ENCODE results near the gene COL1A2. TPM values are rescaled to one million over a fixed set of nuclear protein-coding genes. Genes with fewer than 3 reads are reported as not detected.

The COL1A2 gene
- polyA plus RNA-seq, 2 of the 4 experiments (the other 2 are of a cell fraction), result 0.14 TPM; not detected in 1

GRCh38 chr7:94433224-94433623, 38.5 kb downstream of the COL1A2 start:
- CTCF ChIA-PET, result interaction anchor here (0.8 to 2.0 kb wide), 4 partner anchors 137 to 813 kb away, joined by 3 to 15 read pairs (median 4); no protein-coding TSS in a partner anchor
- Histone ChIP-seq H3K4me2 (no peak overlapping the region), H3K4me3 (no peak overlapping the region), H3K4me1 (no peaks in the 10 kb centered on the region), H3K27ac (no peak overlapping the region), H3K9me3 (no peaks in the 10 kb centered on the region)
- 73% methylated on average over 2 of the region's 2 CpGs for whole genome bisulfite sequencing (ENCODE audit: missing lambda C conversion rate)
- POLR2A ChIA-PET, result no interaction called here
- ATAC-seq (no peak; a peak in 1 of 6 replicates), DNase-seq (ENCODE audit: low read depth in 1 of 2, low spot score in 1 of 2) (no peak), FAIRE-seq (no peak)
- TF ChIP-seq ZC3H11A (IDR thresholded peaks at IDR 0.05) (no peak), HEYL (CRISPR knock-in tag; IDR thresholded peaks at IDR 0.05) (no peak), CBX2 (IDR thresholded peaks at IDR 0.05; ENCODE audit: borderline replicate concordance, low read depth) (no peak), FOSB (CRISPR knock-in tag; IDR thresholded peaks at IDR 0.05) (no peak), GATA3 (IDR thresholded peaks at IDR 0.05; ENCODE audit: borderline replicate concordance) (no peak), RARB (CRISPR knock-in tag; IDR thresholded peaks at IDR 0.05) (no peak), NR3C1 (IDR thresholded peaks at IDR 0.05) (no peak), MAZ (IDR thresholded peaks at IDR 0.05; ENCODE audit: borderline replicate concordance, low read depth, low read length) (no peak), NPAS2 (CRISPR knock-in tag; IDR thresholded peaks at IDR 0.05; ENCODE audit: borderline replicate concordance) (no peak), RAD21 (conservative IDR thresholded peaks at IDR 0.05 in 1 of 2, IDR thresholded peaks at IDR 0.05 in 1 of 2) (no peak)
- TF ChIP-seq, protein P1, sequence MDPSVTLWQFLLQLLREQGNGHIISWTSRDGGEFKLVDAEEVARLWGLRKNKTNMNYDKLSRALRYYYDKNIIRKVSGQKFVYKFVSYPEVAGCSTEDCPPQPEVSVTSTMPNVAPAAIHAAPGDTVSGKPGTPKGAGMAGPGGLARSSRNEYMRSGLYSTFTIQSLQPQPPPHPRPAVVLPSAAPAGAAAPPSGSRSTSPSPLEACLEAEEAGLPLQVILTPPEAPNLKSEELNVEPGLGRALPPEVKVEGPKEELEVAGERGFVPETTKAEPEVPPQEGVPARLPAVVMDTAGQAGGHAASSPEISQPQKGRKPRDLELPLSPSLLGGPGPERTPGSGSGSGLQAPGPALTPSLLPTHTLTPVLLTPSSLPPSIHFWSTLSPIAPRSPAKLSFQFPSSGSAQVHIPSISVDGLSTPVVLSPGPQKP (IDR thresholded peaks at IDR 0.05; ENCODE audit: low read depth, low read length), result no peak

- 66% methylated on average over 2 of the region's 2 CpGs for WGBS (ENCODE audit: missing lambda C conversion rate)
- POLR2A ChIA-PET, result no interaction called here
- no peak for FAIRE-seq
- Histone ChIP-seq H3K9me3 (no peaks in the 10 kb centered on the region), H3K4me2 (no peak overlapping the region), H3K4me3 (no peak overlapping the region), H3K4me1 (no peaks in the 10 kb centered on the region), H3K27ac (no peak overlapping the region)
- TF ChIP-seq HMGXB4 (CRISPR knock-in tag; IDR thresholded peaks at IDR 0.05; ENCODE audit: borderline replicate concordance) (no peak), KDM1A (IDR thresholded peaks at IDR 0.05; ENCODE audit: low read depth) (no peak), FOXS1 (CRISPR knock-in tag; IDR thresholded peaks at IDR 0.05) (no peak), ZC3H11A (IDR thresholded peaks at IDR 0.05) (no peak), PBX3 (IDR thresholded peaks at IDR 0.05) (no peak), EP300 (IDR thresholded peaks at IDR 0.05) (no peak), MAZ (IDR thresholded peaks at IDR 0.05; ENCODE audit: borderline replicate concordance, low read depth, low read length) (no peak), EHF (CRISPR knock-in tag; IDR thresholded peaks at IDR 0.05) (no peak), RCOR1 (IDR thresholded peaks at IDR 0.05; ENCODE audit: low read depth, low read length) (no peak), CBX8 (IDR thresholded peaks at IDR 0.05) (no peak), SREBF2 (IDR thresholded peaks at IDR 0.05) (no peak), NR3C1 (IDR thresholded peaks at IDR 0.05) (no peak), BHLHE40 (IDR thresholded peaks at IDR 0.05; ENCODE audit: low read depth, low read length) (no peak), MYC (IDR thresholded peaks at IDR 0.05; ENCODE audit: borderline replicate concordance, low read length) (no peak), HOXA7 (CRISPR knock-in tag; IDR thresholded peaks at IDR 0.05) (no peak), KDM5A (IDR thresholded peaks at IDR 0.05) (no peak), E2F6 (IDR thresholded peaks at IDR 0.05; ENCODE audit: borderline replicate concordance, low read depth) (no peak), CHD2 (IDR thresholded peaks at IDR 0.05; ENCODE audit: low read length, partially characterized antibody) (no peak)
- TF ChIP-seq, protein P2, sequence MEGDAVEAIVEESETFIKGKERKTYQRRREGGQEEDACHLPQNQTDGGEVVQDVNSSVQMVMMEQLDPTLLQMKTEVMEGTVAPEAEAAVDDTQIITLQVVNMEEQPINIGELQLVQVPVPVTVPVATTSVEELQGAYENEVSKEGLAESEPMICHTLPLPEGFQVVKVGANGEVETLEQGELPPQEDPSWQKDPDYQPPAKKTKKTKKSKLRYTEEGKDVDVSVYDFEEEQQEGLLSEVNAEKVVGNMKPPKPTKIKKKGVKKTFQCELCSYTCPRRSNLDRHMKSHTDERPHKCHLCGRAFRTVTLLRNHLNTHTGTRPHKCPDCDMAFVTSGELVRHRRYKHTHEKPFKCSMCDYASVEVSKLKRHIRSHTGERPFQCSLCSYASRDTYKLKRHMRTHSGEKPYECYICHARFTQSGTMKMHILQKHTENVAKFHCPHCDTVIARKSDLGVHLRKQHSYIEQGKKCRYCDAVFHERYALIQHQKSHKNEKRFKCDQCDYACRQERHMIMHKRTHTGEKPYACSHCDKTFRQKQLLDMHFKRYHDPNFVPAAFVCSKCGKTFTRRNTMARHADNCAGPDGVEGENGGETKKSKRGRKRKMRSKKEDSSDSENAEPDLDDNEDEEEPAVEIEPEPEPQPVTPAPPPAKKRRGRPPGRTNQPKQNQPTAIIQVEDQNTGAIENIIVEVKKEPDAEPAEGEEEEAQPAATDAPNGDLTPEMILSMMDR (IDR thresholded peaks at IDR 0.05), result no peak
- no peak for DNase-seq (ENCODE audit: low read depth in 1 of 2, low spot score in 1 of 2)
- ATAC-seq, result no peak
- CTCF ChIA-PET, result interaction anchor here (1.0 to 3.9 kb wide), 5 partner anchors 9 to 813 kb away, joined by 3 to 89 read pairs (median 15); no protein-coding TSS in a partner anchor
Measured at GRCh38 chr7:94434042-94434441, 39.3 kb downstream of the COL1A2 start.

Measured in A549 (cell line).